PC-3 (cell line): Measurements from ENCODE around the gene SLC6A6. TPM values are rescaled to one million over a fixed set of nuclear protein-coding genes. Genes with fewer than 3 reads are reported as not detected.

Source experiments
- ATAC-seq: fragments of 200-7000 bp; cut with Tn5 transposase; 2 replicates; pipeline ENCODE4 v1.9.1; 2020; ENCODE audit warnings: mild to moderate bottlenecking, moderate library complexity
- BruUV-seq: library from RNA; stranded (reverse); fragments of 400-500 nt; replicated peaks from 2 replicates; lab custom pipeline; 2021; lab: Mats Ljungman, UMichigan
- CTCF ChIA-PET: fragments of 300-600 bp; sonication (Branson Sonifier 250); formaldehyde crosslinking; loops from one replicate; lab custom pipeline; 2022; ENCODE audit warnings: antibody characterized with exemption; lab: Charles Lee
- POLR2A ChIA-PET: fragments of 300-600 bp; sonication (Branson Sonifier 250); formaldehyde crosslinking; loops from one replicate; lab custom pipeline; 2022; ENCODE audit warnings: antibody characterized with exemption; ENCODE audit not compliant: unreplicated experiment; lab: Charles Lee
- DNase-seq: peaks from one replicate; pipeline ENCODE4 v3.0.0-alpha.2; 2015
- H2AFZ ChIP-seq: fragments of 300-600 bp; sonication (generic); 2 replicates; pipeline ENCODE4 v1.6.0; 2016; ENCODE audit warnings: antibody characterized with exemption, low read length
- H3F3A ChIP-seq: fragments of 300-600 bp; sonication (generic); one replicate; pipeline ENCODE4 v1.6.0; 2017; ENCODE audit warnings: antibody characterized with exemption, low read length, control low read depth, mild to moderate bottlenecking; ENCODE audit not compliant: unreplicated experiment
- H3K27ac ChIP-seq: fragments of 300-600 bp; sonication (generic); 2 replicates; pipeline ENCODE4 v1.5.1; 2016; ENCODE audit warnings: mild to moderate bottlenecking, low read length
- H3K27me3 ChIP-seq: fragments of 300-600 bp; sonication (generic); 2 replicates; pipeline ENCODE4 v1.6.1; 2016; ENCODE audit warnings: low read length, mixed read lengths
- H3K36me3 ChIP-seq: fragments of 300-600 bp; sonication (generic); 2 replicates; pipeline ENCODE4 v1.6.1; 2016; ENCODE audit warnings: low read depth, mixed run types, low read length, mixed read lengths
- H3K4me1 ChIP-seq: fragments of 300-600 bp; sonication (generic); 2 replicates; pipeline ENCODE4 v1.5.1; 2016; ENCODE audit warnings: low read length; ENCODE audit not compliant: insufficient read depth
- H3K4me2 ChIP-seq: fragments of 300-600 bp; sonication (generic); 2 replicates; pipeline ENCODE4 v1.6.0; 2016; ENCODE audit warnings: low read length
- H3K4me3 ChIP-seq: fragments of 300-600 bp; sonication (generic); 2 replicates; pipeline ENCODE4 v1.5.1; 2016; ENCODE audit warnings: mild to moderate bottlenecking, low read length, mixed read lengths
- H3K79me2 ChIP-seq: fragments of 300-600 bp; sonication (generic); 2 replicates; pipeline ENCODE4 v1.6.1; 2017; ENCODE audit warnings: low read length, mixed read lengths
- H3K9ac ChIP-seq: fragments of 300-600 bp; sonication (generic); 2 replicates; pipeline ENCODE4 v1.6.0; 2016; ENCODE audit warnings: mild to moderate bottlenecking, low read length
- H3K9me2 ChIP-seq: fragments of 300-600 bp; sonication (generic); replicated peaks from 2 replicates; pipeline ENCODE4 v1.6.1; 2016; ENCODE audit warnings: mixed run types, low read length, mixed read lengths
- H3K9me3 ChIP-seq: fragments of 300-600 bp; sonication (generic); 2 replicates; pipeline ENCODE4 v1.6.1; 2016; ENCODE audit warnings: low read length, mixed read lengths
- H4K20me1 ChIP-seq: fragments of 300-600 bp; sonication (generic); 2 replicates; pipeline ENCODE4 v1.6.1; 2016; ENCODE audit warnings: low read length, mixed read lengths
- EZH2 ChIP-seq: fragments of 300-600 bp; sonication (generic); IDR thresholded peaks from one replicate; pipeline ENCODE4 v1.6.1; 2017; ENCODE audit warnings: antibody characterized with exemption, mild to moderate bottlenecking, low read length; ENCODE audit not compliant: unreplicated experiment
- EZH2phosphoT487 ChIP-seq: fragments of 300-600 bp; sonication (generic); IDR thresholded peaks from 2 replicates; pipeline ENCODE4 v1.6.1; 2018; ENCODE audit warnings: mild to moderate bottlenecking, antibody characterized with exemption, low read length, borderline replicate concordance
- intact Hi-C: fragments of 100-400 bp; cut with micrococcal nuclease; formaldehyde crosslinking; loops from 2 replicates; pipeline ENCODE4 v1.9.0; 2023
- total RNA-seq: library from RNA; depleted of rRNA; stranded (reverse); fragments of >200 nt; gene quantifications from 2 replicates; pipeline ENCODE4 v1.2.3, GENCODE V29; 2014
- TF ChIP-seq, protein P1 (sequence below): fragments of 300-600 bp; sonication (generic); conservative IDR thresholded peaks from 2 replicates; pipeline ENCODE4 v1.5.1; 2017; ENCODE audit warnings: antibody characterized with exemption, low read depth, mild to moderate bottlenecking, low read length

The SLC6A6 gene
- total RNA-seq, 1 experiment from 2014 or later = 28.1 TPM

DNA sequence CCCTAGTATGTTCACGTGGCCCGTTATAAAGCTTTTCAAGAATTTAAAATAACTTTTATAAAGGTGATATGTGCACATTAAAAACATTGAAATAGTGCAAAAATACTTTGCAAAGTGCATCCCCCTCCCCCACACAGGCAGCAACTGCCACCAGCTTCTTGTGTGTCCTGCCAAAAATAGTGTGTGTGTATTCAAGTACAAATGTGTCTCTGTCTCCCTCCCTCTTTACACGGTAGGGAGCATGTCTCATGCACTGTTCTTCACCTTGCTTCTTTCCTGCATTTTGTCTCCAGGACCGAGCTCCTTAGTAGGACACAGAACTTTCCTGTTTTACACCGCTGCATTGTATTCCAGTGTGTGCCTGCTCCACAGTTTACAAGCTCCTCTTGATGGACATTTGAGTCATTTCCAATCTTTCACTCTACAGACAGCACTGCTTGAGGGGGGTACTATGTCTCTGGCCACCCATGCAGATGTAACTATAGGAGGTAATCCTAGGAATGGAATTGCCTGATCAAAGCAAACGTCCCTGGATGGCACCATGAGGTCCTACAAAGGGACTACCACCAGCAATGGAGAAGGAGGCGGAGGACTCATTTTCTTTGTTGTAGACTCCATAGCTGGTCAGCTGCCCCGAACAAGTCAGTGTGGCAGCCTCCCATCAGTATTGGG is 52.4 kb downstream of the SLC6A6 start:
- Histone ChIP-seq H3K36me3 (peaks cover 13% of the 10 kb centered on the region; the same call in 1 of the 2 replicates), H3K79me2 (no peaks in the 10 kb centered on the region), H4K20me1 (no peaks in the 10 kb centered on the region), H3K4me3 (no peak overlapping the region), H3K27ac (no peak overlapping the region), H3K27me3 (no peaks in the 10 kb centered on the region), H3K9me3 (no peaks in the 10 kb centered on the region), H3K9me2 (no peaks in the 10 kb centered on the region), H3K9ac (no peak overlapping the region), H3F3A (peaks cover 6% of the 10 kb centered on the region), H3K4me2 (no peak overlapping the region), H3K4me1 (peaks cover 25% of the 10 kb centered on the region), H2AFZ (no peak overlapping the region)
- DNase-seq (no peak), ATAC-seq (no peak)
- ChIA-PET POLR2A (interaction anchor here (0.5 kb wide), 1 partner anchor 53 kb away, joined by 3 read pairs; no protein-coding TSS in a partner anchor), CTCF (no interaction called here)
- TF ChIP-seq, protein P1, sequence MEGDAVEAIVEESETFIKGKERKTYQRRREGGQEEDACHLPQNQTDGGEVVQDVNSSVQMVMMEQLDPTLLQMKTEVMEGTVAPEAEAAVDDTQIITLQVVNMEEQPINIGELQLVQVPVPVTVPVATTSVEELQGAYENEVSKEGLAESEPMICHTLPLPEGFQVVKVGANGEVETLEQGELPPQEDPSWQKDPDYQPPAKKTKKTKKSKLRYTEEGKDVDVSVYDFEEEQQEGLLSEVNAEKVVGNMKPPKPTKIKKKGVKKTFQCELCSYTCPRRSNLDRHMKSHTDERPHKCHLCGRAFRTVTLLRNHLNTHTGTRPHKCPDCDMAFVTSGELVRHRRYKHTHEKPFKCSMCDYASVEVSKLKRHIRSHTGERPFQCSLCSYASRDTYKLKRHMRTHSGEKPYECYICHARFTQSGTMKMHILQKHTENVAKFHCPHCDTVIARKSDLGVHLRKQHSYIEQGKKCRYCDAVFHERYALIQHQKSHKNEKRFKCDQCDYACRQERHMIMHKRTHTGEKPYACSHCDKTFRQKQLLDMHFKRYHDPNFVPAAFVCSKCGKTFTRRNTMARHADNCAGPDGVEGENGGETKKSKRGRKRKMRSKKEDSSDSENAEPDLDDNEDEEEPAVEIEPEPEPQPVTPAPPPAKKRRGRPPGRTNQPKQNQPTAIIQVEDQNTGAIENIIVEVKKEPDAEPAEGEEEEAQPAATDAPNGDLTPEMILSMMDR = no peak
- TF ChIP-seq EZH2 = no peak
- no peak for TF ChIP-seq EZH2phosphoT487
- intact Hi-C loops = no loop called here
- BruUV-seq = no TSS peak

DNA sequence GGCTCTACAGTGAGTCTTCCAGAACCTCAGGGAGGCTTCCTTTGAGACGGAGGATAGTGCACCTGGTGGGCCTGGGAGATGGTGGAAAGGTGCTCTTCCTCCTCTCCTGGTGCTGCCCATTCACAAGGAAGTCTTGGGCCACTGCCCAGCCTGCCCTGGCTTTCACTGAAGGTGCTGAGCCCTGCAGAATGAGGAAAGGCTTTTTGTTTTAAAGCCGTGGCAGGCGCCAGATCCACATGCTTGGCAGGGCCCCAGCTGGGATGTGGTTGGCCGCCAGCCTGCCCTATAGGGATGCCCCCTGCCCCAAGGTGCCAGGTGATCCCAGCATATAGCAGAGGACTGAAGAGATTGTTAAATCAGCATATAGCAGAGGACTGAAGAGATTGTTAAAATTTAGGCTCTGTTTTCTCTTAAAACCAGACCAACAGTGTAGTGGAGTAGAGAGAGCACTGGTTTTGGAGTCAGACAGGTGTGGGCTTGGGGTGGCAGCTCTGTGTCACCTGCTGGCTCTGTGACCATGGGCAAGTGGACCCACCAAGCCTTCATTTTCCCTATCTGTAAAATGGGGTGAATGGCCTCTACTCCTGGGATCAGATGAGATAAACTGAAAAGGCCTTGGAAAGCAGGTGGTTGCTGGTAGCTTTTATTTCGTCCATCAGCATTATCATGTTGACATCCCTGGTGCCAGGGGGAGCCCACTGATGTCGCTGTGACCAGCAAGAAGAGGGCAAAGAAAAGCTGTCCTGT is 53.3 kb downstream of the SLC6A6 start:
- POLR2A ChIA-PET = no interaction called here
- BruUV-seq = no TSS peak
- Histone ChIP-seq H3F3A (peaks cover 13% of the 10 kb centered on the region), H4K20me1 (no peaks in the 10 kb centered on the region), H3K4me2 (no peak overlapping the region), H3K27me3 (no peaks in the 10 kb centered on the region), H3K4me3 (no peak overlapping the region), H3K36me3 (peaks cover 17% of the 10 kb centered on the region), H3K9me2 (no peaks in the 10 kb centered on the region), H3K9ac (no peak overlapping the region), H3K27ac (no peak overlapping the region), H3K9me3 (no peaks in the 10 kb centered on the region), H3K79me2 (no peaks in the 10 kb centered on the region), H3K4me1 (peaks cover 31% of the 10 kb centered on the region), H2AFZ (no peak overlapping the region)
- TF ChIP-seq, protein P1 = no peak
- TF ChIP-seq EZH2phosphoT487 = no peak
- no peak for TF ChIP-seq EZH2
- DNase-seq (no peak), ATAC-seq (no peak)
- intact Hi-C loops = no loop called here
- CTCF ChIA-PET = no interaction called here

DNA sequence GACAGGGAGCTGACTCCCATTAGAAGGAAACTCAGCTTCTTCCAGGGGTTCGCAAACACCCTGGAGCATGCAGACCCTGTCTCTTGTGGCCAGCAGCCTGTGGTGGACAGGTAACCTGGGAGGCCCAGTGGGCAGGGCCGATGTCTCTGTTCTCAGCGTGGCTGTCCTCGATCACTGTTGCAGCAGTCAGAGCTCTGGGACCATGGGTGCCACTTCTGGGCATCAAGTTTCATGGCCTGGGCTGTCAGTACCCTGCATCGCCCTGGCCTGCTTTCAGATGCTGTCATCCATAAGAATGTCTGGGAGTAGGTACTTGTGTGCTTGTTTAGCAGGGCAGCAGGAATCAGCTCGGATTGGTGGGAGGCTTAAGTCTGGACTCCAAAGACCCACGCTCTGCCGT is 54.4 kb downstream of the SLC6A6 start:
- Histone ChIP-seq H3K4me2 (no peak overlapping the region), H3K4me1 (peaks cover 33% of the 10 kb centered on the region), H4K20me1 (no peaks in the 10 kb centered on the region), H3F3A (peaks cover 13% of the 10 kb centered on the region), H3K36me3 (peaks cover 18% of the 10 kb centered on the region), H3K9me2 (no peaks in the 10 kb centered on the region), H3K27ac (no peak overlapping the region), H3K9me3 (no peaks in the 10 kb centered on the region), H3K9ac (no peak overlapping the region), H3K27me3 (no peaks in the 10 kb centered on the region), H2AFZ (no peak overlapping the region), H3K79me2 (no peaks in the 10 kb centered on the region), H3K4me3 (no peak overlapping the region)
- TF ChIP-seq EZH2 = no peak
- TF ChIP-seq EZH2phosphoT487 = no peak
- TF ChIP-seq, protein P1 = no peak
- CTCF ChIA-PET = no interaction called here
- POLR2A ChIA-PET = no interaction called here
- DNase-seq = no peak
- no TSS peak for BruUV-seq
- ATAC-seq = no peak
- intact Hi-C loops = no loop called here
